ENCODE measurements around the gene EIF6. TPM values are rescaled to one million over a fixed set of nuclear protein-coding genes. Genes with fewer than 3 reads are reported as not detected.

EIF6 gene
- total and polyA plus RNA-seq, 2 of the 8 experiments (the other 6 are each of a cell fraction or from before 2014, with no cell fraction given) = 184 to 319 TPM

GRCh38 chr20:35267092-35267491 is 17.5 kb downstream of the EIF6 start:
- POLR2A ChIA-PET (ENCODE audit: partially characterized antibody) = interaction anchor here (0.9 to 7.2 kb wide), 8 partner anchors 7 to 393 kb away, joined by 3 to 98 read pairs (median 4); partner anchors contain the start of genes EDEM2 and MMP24OS
- TF ChIP-seq HDAC2 (IDR thresholded peaks at IDR 0.05; ENCODE audit: borderline replicate concordance in 1 of 2, low read depth in 2 of 2, low read length in 2 of 2) (no peak), EGR1 (IDR thresholded peaks at IDR 0.05; ENCODE audit: borderline replicate concordance, low read depth, low read length) (no peak), KDM5A (IDR thresholded peaks at IDR 0.05; ENCODE audit: low read length) (no peak), CTBP2 (IDR thresholded peaks at IDR 0.05; ENCODE audit: borderline replicate concordance, insufficient read depth, insufficient read length, low read length) (no peak), SAP30 (IDR thresholded peaks at IDR 0.05; ENCODE audit: insufficient read depth, insufficient replicate concordance, low read length) (no peak), ATF2 (IDR thresholded peaks at IDR 0.05; ENCODE audit: low read length) (no peak), BCL11A (IDR thresholded peaks at IDR 0.05; ENCODE audit: low read depth in 2 of 2, low read length in 2 of 2) (no peak), USF2 (IDR thresholded peaks at IDR 0.05; ENCODE audit: low read length) (no peak)

More at GRCh38 chr20:35267092-35267491, 17.5 kb downstream of the EIF6 start:
- Histone ChIP-seq H3K27me3 (replicated peaks in 1 of 4; ENCODE audit: control insufficient read depth in 3 of 4, extremely low read depth in 1 of 4, insufficient read depth in 3 of 4, low read length in 3 of 4) (no peaks in the 10 kb centered on the region), H3K79me1 (ENCODE audit: low read depth, low read length) (no peaks in the 10 kb centered on the region), H4K8ac (ENCODE audit: extremely low read depth, insufficient read depth, low read length) (peak overlapping the region; percentile 7; the same call in 1 of the 2 replicates), H3K18ac (ENCODE audit: extremely low read depth, low read length) (no peak overlapping the region; the same call in 1 of the 2 replicates), H3K27ac (ENCODE audit: low read depth, low read length) (no peak overlapping the region), H3K4me3 (ENCODE audit: extremely low read depth in 1 of 4, insufficient read depth in 2 of 4, low read depth in 3 of 4, low read length in 4 of 4) (no peak overlapping the region), H2AK5ac (ENCODE audit: low read depth, low read length) (no peak overlapping the region), H3K4me2 (ENCODE audit: insufficient read depth in 1 of 2, low read depth in 2 of 2, low read length in 2 of 2) (no peak overlapping the region), H3K4me1 (replicated peaks in 1 of 4; ENCODE audit: control insufficient read depth in 3 of 4, insufficient read depth in 4 of 4, low read length in 3 of 4) (peaks cover 8 to 20% (median 10%) of the 10 kb centered on the region in 4 experiments), H3K79me2 (ENCODE audit: control insufficient read depth in 1 of 2, insufficient read depth in 2 of 2, low read length in 2 of 2) (no peaks in the 10 kb centered on the region), H3K9ac (replicated peaks in 1 of 4; ENCODE audit: extremely low read depth in 1 of 4, low read depth in 3 of 4, low read length in 3 of 4) (no peak overlapping the region), H2BK20ac (ENCODE audit: low read length) (peak overlapping the region; percentile 86; the same call in 1 of the 2 replicates), H2AFZ (ENCODE audit: low read length) (no peak overlapping the region), H4K91ac (replicated peaks; ENCODE audit: insufficient read length, low read length) (no peak overlapping the region), H4K5ac (ENCODE audit: insufficient read length, low read depth, low read length) (no peak overlapping the region), H3K56ac (replicated peaks; ENCODE audit: insufficient read length, low read depth, low read length) (no peak overlapping the region), H4K20me1 (replicated peaks in 1 of 2; ENCODE audit: control insufficient read depth in 1 of 2, insufficient read depth in 2 of 2, low read length in 2 of 2) (no peaks in the 10 kb centered on the region), H3K23me2 (ENCODE audit: low read depth, low read length) (no peaks in the 10 kb centered on the region; the same call in 1 of the 2 replicates), H3K14ac (ENCODE audit: insufficient read length) (no peak overlapping the region), H2BK15ac (ENCODE audit: low read length) (no peak overlapping the region), H3K23ac (ENCODE audit: insufficient read length) (no peak overlapping the region), H3K36me3 (ENCODE audit: control insufficient read depth in 2 of 4, insufficient read depth in 4 of 4, low read length in 3 of 4) (peaks cover 0 to 9% (median 0%) of the 10 kb centered on the region in 4 experiments; a peak in 2 of 8 replicates), H2BK12ac (ENCODE audit: low read depth, low read length) (no peak overlapping the region), H2BK5ac (ENCODE audit: low read depth, low read length) (0 out of 2 replicates have a peak overlapping the region, but pooled peaks have one; percentile 21), H2BK120ac (replicated peaks; ENCODE audit: low read depth, low read length) (no peak overlapping the region), H3K9me3 (ENCODE audit: insufficient read depth in 2 of 2, low read depth in 1 of 2, low read length in 1 of 2) (no peaks in the 10 kb centered on the region), H3K4ac (replicated peaks; ENCODE audit: insufficient read length, low read depth, low read length) (no peak overlapping the region)
- FAIRE-seq (no peak), DNase-seq (ENCODE audit: low read depth in 1 of 2, low spot score in 2 of 2) (no peak)
- WGBS, 2 experiments (ENCODE audit: extremely low coverage in 1 of 2, insufficient coverage in 1 of 2, insufficient read length in 1 of 2, insufficient replicate concordance in 2 of 2, low coverage in 1 of 2, low lambda C conversion rate in 2 of 2, missing lambda C conversion rate in 1 of 2) = 95% methylated on average over 16 of the region's 16 CpGs; no CpG with 5 or more reads in 1 of the 2 experiments
- CTCF ChIA-PET (ENCODE audit: partially characterized antibody) = interaction anchor here (0.6 to 11.5 kb wide), 9 partner anchors 19 to 174 kb away, joined by 3 to 135 read pairs (median 3); partner anchors contain the start of genes EDEM2 and TRPC4AP

Measured in H1 (cell line).